GM18909 (cell line): ENCODE measurements around the gene GPC4.
"Not testable (repeated sequence)": the region's sequence is repeated elsewhere in the genome, so short reads cannot be mapped to it uniquely, and the experiment has no call there.

Experiments
- ATAC-seq: cut with Tn5 transposase; IDR thresholded peaks from one replicate; pipeline ENCODE4 v1.9.1; 2021; ENCODE audit warnings: mild to moderate bottlenecking; ENCODE audit not compliant: unreplicated experiment, poor library complexity

Gene GPC4

DNA sequence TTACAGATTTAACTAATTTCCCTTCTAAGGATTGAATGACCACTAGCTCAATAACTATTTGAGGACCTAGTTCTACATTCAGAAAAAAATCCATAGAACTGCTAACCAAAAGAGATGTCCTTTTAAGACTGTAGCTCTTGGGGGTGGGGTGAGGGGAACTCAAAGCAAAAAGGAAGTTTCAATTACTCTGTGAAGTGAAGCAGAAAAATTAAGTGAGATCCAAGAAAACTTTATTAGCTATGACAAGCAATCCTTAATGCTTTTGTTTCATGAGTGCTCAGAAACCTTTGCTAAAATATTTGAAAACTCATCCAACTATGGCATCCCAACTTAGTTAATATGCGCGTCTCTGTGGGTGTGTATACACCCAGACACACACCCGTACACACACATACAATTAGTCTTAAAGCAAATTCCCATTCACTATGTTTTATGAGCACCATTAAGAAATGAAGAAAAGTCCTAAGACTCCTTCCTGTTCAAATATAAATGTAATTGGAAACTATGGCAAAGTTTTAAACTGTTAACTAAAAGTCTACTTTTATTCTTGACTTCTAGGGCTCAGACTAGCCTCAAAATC is 44.5 kb downstream of the GPC4 start:
- ATAC-seq, result no peak

DNA sequence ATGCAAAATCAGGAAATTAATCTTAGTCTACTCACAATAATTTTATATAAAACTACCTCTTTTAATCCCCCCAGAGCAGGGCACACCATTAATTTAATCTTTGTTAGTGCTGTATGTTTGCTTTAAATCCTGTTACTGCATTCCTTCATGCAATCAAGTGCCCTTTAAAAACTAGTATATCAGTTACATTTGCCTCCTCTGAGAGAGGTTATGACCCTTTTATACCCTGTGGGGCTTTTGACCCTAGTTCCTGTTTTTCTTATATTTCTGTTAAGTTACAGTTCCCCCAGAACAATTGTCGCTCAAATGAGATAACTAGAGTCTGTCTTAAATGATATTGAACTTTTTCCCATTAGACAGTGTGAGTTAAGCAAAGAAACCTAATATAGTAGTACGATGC is 46.2 kb downstream of the GPC4 start:
- ATAC-seq, result no peak

GRCh38 chrX:133366735-133367134 is 48.6 kb downstream of the GPC4 start:
- no peak for ATAC-seq

- ATAC-seq, result no peak
These were observed 49.2 kb downstream of the GPC4 start for GRCh38 chrX:133365871-133366611.

DNA sequence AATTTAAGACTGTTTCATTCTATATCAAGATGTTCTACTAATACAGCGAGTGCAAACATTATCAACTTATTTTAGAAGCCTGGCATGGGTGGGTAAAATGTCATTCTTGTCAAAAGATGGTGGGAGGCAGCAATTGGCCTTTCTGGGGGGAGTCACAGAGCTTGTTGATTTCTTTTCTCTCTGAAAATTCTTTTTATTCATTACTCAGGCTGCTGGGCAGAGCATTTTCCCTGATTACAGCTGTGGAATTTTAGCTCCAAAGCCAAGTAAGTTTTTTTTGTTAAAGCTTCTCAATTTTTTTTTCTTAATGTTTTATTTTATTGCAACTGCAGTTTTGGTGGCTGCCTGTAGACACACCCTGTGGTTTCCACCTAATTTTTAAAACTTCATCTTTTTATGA is 50.4 kb downstream of the GPC4 start:
- ATAC-seq, result no peak

GRCh38 chrX:133364196-133364595 is 51.1 kb downstream of the GPC4 start:
- no peak for ATAC-seq

DNA sequence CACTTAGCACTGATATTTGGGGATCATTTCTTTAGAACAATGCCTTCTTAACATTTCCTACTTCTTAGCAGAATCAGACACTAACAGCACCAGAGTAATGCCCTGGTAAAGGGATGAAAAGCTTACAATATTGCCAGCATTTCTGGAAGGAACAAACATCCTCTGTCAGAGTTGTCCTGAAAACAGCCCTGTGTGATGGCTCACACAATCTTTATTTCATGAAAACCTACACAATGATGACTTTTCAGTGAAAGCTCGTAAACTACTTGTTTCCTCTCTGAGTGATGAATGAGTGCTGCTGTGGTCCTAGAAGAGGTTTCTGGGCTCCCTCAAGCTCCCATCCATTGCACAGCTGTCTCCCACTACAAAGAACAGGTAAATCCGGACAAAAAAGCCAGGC is 52.8 kb downstream of the GPC4 start:
- ATAC-seq, result no peak

DNA sequence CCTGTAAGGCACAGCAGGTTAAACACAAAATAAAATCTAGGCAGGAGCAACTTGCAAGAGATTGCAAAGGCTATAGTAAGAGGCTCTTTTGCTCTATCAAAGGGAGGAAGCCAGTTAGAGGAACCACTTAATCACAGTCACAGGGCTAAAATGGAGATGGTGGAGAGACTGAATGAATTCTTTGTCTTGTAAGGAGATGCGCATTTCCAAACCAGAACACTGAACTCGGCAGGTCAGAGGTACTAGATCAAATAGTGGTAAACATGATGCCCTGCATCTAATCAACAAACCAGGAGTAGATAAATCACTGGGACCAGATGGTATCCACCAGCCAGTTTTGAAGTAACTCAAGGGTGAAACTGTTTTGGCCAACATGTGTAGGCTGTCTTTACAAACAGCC is 55.8 kb downstream of the GPC4 start:
- ATAC-seq, result no peak

- ATAC-seq, result no peak
These were observed 62.1 kb downstream of the GPC4 start for GRCh38 chrX:133353233-133353632.

GRCh38 chrX:133350751-133351150 is 64.5 kb downstream of the GPC4 start:
- no peak for ATAC-seq

- ATAC-seq, result no peak
These were observed 69.3 kb downstream of the GPC4 start for GRCh38 chrX:133346026-133346425.

- ATAC-seq, result no peak
These were observed 75.7 kb downstream of the GPC4 start for GRCh38 chrX:133339566-133339965.

DNA sequence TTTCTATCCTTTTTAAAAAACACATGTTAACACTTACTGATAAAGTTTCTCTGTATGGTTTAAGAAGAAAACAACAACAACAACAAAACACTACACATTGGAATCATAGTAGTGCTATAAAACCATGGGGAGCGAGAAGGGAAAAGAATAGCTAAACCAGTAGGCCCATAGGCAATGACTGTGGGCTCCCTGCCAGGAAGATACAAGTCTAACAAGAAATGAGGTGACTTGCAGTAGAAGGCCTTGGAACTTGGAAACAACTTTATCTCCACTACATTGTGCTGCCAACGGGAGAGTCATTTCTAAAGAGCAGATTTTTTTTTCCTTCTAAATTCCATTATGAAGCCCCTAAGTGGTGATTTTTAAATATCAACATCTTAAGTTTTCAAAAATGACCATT is 78.0 kb downstream of the GPC4 start:
- no peak for ATAC-seq

GRCh38 chrX:133335027-133335426 is 80.3 kb downstream of the GPC4 start:
- peak; percentile 54 for ATAC-seq

DNA sequence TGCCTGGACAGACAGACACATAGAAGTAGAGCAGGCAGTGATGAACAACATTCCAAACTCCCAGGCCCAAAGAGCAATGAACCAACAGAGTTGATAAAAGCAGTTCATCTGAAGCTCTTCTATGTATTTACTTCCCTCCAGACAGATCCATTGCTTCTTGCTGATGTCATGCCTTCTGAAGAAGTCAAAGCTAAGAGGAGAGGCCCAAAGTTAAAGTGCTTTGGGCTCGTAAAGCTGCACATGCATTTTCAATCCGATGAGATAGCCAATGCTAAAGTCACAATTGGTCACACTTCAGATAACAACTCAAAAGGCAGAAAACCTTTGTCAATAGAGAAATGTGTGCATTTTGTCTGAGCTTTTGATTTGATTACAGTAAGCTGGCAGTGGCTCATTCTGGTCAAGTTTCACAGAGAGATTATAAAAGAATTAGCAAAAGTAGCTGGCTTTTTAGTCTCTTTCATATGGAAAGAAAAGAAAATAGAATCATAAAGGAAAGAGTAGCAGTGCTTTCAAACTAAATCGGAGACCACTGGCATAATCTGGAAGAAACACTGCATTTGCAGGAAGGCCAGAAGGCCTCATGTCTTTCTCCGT is 82.0 kb downstream of the GPC4 start:
- no peak for ATAC-seq

DNA sequence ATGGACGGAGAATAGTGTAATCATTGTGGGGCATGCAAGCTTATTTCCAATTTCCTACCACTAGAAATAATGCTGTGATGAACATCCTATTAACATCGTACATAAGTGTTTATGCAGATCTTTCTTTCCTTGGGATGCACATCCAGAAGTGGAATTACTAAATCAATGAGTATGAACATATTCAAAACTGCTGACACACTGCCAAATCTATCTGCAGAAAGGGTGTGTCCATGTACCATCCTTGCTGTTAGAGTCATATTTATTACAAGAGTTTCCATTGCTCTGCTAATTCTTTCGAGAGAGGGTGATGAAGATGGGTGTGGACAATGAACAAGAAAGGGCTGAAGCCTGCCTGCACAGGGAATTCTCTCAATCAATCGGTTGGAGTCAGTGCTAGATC is 82.6 kb downstream of the GPC4 start:
- no peak for ATAC-seq

DNA sequence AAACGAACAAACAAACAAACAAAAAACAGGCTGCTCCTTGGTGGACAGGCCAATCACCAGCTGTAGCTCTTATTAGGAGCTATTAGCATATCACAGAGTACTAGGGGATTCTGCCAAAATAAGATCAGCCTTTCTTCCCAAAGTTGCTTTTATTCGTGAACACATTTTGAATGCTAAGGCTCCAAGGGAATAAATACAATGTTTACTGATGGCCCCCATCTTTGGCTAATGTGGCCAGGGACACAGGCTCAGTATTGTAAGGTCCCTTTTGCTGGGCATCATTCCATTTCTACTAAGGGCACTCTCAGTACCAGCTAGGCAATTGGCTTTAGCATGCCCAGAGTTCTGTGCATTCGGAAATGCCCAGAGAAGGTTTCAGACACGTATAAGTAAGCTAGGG is 84.3 kb downstream of the GPC4 start:
- ATAC-seq, result no peak

DNA sequence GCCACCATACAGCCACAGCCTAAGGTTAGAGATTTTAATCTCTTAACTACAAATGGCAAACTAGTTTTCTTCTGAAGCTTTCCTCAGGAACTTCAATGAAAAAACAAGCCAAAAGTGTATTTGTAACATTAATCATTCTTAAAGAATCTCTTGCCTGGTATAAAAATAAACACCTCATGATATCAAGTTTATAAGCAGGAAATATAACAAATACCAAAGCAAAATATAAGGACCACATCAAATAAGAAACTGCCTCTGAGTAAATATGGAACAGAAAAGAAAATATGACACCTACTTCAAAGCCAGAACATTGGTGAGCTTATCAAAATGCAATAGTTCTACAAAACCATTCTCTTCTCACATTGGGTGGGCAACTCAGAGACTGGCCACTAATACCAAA is 89.9 kb downstream of the GPC4 start:
- ATAC-seq, result no peak

DNA sequence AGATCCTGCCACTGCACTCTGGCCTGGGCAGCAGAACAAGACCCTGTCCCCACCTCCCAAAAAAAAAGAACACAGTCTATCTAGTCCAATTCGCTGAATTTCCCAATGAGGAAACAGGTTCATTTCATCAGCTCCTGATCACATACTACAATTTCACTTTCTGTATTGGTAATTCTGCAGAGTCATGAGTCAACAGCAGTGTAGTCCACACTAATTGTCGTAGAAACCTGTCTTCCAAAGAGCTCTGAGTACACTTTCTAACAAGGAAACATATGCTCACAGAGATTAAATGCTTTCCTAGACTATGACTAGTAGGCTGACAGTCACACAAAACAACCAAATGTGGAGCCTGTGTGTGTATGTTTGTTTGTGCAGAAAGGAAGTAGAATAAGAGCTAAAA is 91.9 kb downstream of the GPC4 start:
- no peak for ATAC-seq

DNA sequence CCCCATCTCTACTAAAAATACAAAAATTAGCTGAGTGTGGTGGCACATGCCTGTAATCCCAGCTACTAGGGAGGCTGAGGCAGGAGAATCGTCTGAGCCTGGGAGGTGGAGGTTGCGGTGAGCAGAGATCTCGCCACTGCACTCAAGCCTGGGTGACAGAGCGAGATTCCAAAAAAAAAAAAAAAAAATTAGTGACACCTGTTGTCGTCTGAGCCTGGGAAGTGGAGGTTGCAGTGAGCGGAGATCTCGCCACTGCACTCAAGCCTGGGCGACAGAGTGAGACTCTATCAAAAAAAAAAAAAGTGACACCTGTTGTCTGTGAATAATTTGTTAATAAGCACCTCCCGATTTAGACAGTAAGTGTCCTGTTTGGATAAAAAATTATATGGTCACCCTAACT is 93.0 kb downstream of the GPC4 start:
- ATAC-seq, result not testable (repeated sequence)

DNA sequence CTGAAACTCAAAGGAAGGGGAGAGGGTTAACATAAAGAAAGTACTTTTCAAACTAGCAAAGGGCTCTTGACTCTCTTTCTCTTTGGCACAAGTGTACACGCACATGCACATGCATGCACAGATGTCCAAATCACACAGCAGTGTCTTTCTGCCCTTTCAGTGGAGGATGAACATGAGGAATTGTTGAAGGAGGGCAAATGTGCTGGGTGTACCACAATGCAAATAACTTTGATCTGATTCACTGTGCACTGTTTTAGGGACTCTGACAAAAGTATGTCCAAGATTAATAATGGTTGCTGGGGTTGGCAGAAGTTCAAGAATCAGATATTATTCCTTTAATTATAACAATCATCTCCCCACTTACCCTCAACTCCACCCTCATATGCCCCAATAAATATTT is 93.8 kb downstream of the GPC4 start:
- no peak for ATAC-seq

DNA sequence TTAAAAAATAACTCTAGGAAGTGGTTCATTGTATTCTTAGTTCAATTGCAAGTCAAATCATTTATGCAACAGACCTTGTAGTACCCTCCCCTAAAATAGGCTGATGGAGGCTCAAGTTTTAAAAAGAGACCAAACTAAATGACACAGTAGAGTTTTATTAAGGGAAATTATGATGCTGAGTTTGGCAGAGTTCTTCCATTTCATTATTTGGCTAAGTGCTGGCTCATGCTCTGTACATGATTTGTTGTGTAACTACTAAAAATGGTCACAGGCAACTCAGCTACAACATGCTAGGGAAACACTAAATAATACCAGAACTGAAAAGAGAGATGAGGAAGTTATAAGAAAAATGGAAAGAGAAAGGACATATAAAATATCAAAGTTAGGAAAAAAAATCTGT is 101.0 kb downstream of the GPC4 start:
- no peak for ATAC-seq
